GM23338 (cell line): ENCODE results near the gene PTPRN2.

ENCODE experiments used
- CREB1 ChIP-seq: fragments of 250-450 bp; sonication (Bioruptor Pico); IDR thresholded peaks from 2 replicates; pipeline ENCODE4 v1.5.0; 2020; ENCODE audit warnings: low read depth, mild to moderate bottlenecking, moderate library complexity
- CTCF ChIP-seq, 2 experiments: fragments of 200-600 bp in 1 of 2; sonication (generic) in 1 of 2; conservative IDR thresholded peaks; 2 replicates each; pipeline versions ENCODE4 v1.5.1 to v1.6.1; 2016 to 2017; ENCODE audit warnings: antibody characterized with exemption in 2 of 2, low read depth in 2 of 2, mild to moderate bottlenecking in 2 of 2, moderate library complexity in 1 of 2
- ETS1 ChIP-seq: IDR thresholded peaks from 2 replicates; pipeline ENCODE4 v1.6.1; 2016; ENCODE audit warnings: antibody characterized with exemption
- EZH2 ChIP-seq: fragments of 200-600 bp; sonication (generic); IDR thresholded peaks from one replicate; pipeline ENCODE4 v1.8.0; 2017; ENCODE audit warnings: antibody characterized with exemption, mild to moderate bottlenecking, low read depth; ENCODE audit not compliant: unreplicated experiment
- EZH2phosphoT487 ChIP-seq: fragments of 200-600 bp; sonication (generic); IDR thresholded peaks from one replicate; pipeline ENCODE4 v1.8.1; 2018; ENCODE audit warnings: antibody characterized with exemption; ENCODE audit not compliant: unreplicated experiment
- JUNB ChIP-seq: IDR thresholded peaks from one replicate; pipeline ENCODE4 v1.6.1; 2016; ENCODE audit warnings: antibody characterized with exemption; ENCODE audit not compliant: unreplicated experiment
- NANOG ChIP-seq: IDR thresholded peaks from 2 replicates; pipeline ENCODE4 v1.6.1; 2016; ENCODE audit warnings: antibody characterized with exemption, borderline replicate concordance
- POLR2AphosphoS5 ChIP-seq: IDR thresholded peaks from 2 replicates; pipeline ENCODE4 v1.6.1; 2016; ENCODE audit warnings: antibody characterized with exemption, low read depth
- REST ChIP-seq: IDR thresholded peaks from one replicate; pipeline ENCODE4 v1.6.1; 2018; ENCODE audit warnings: antibody characterized with exemption; ENCODE audit not compliant: unreplicated experiment
- STAT1 ChIP-seq: IDR thresholded peaks from one replicate; pipeline ENCODE4 v1.6.1; 2016; ENCODE audit warnings: antibody characterized with exemption; ENCODE audit not compliant: unreplicated experiment
- ZNF114 ChIP-seq: fragments of 250-450 bp; sonication (Bioruptor Pico); IDR thresholded peaks from 2 replicates; pipeline ENCODE4 v1.5.0; 2020; ENCODE audit warnings: mild to moderate bottlenecking, moderate library complexity
- ZNF331 ChIP-seq: fragments of 250-450 bp; sonication (Bioruptor Pico); IDR thresholded peaks from 2 replicates; pipeline ENCODE4 v1.5.0; 2020; ENCODE audit warnings: low read depth, mild to moderate bottlenecking, moderate library complexity

- no peak for TF ChIP-seq CTCF (conservative IDR thresholded peaks at IDR 0.05; ENCODE audit: low read depth in 2 of 2)
- TF ChIP-seq EZH2, result no peak
- TF ChIP-seq REST, result no peak
- TF ChIP-seq ETS1, result no peak
- TF ChIP-seq EZH2phosphoT487, result no peak
- TF ChIP-seq POLR2AphosphoS5, result no peak
- no peak for TF ChIP-seq NANOG
- no peak for TF ChIP-seq JUNB
- no peak for TF ChIP-seq ZNF114
- TF ChIP-seq CREB1, result no peak
- no peak for TF ChIP-seq STAT1
- TF ChIP-seq ZNF331, result no peak
These were observed 874.9 kb downstream of the PTPRN2 start for GRCh38 chr7:157712666-157713235.
